NCI-H2081 treated with DMSO at 0.1 percent for 48 hours (cell line): ENCODE results near the gene GPHA2.
"Not testable (repeated sequence)": the region's sequence is repeated elsewhere in the genome, so short reads cannot be mapped to it uniquely, and the experiment has no call there.

Experiments
- DNase-seq: peaks from one replicate; lab custom pipeline; 2025; lab: John Stamatoyannopoulos, UW

Gene GPHA2, protein sequence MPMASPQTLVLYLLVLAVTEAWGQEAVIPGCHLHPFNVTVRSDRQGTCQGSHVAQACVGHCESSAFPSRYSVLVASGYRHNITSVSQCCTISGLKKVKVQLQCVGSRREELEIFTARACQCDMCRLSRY

GRCh38 chr11:64935359-64936081 lies at the start of gene GPHA2:
GPHA2 (minus strand) TSS chr11:64935893; CDS start chr11:64935460, 433 bp downstream.
- DNase-seq, result no peak

DNA sequence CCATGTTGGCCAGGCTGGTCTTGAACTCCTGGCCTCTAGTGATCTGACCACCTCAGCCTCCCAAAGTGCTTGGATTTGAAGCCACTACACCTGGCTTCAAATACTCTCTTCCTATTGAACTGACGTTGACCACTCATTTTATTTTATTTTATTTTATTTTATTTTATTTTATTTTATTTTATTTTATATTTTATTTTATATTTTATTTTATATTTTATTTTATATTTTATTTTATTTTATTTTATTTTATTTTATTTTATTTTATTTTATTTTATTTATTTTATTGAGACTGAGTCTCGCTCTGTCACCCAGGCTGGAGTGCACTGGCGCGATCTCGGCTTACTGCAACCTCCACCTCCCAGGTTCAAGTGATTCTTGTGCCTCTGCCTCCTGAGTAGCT lies 47.6 kb upstream of the GPHA2 start:
- DNase-seq, result not testable (repeated sequence)

- DNase-seq, result no peak
Observed at GRCh38 chr11:64976651-64977050, 41.0 kb upstream of the GPHA2 start.

GRCh38 chr11:64974124-64974523 lies 38.4 kb upstream of the GPHA2 start:
- no peak for DNase-seq

DNA sequence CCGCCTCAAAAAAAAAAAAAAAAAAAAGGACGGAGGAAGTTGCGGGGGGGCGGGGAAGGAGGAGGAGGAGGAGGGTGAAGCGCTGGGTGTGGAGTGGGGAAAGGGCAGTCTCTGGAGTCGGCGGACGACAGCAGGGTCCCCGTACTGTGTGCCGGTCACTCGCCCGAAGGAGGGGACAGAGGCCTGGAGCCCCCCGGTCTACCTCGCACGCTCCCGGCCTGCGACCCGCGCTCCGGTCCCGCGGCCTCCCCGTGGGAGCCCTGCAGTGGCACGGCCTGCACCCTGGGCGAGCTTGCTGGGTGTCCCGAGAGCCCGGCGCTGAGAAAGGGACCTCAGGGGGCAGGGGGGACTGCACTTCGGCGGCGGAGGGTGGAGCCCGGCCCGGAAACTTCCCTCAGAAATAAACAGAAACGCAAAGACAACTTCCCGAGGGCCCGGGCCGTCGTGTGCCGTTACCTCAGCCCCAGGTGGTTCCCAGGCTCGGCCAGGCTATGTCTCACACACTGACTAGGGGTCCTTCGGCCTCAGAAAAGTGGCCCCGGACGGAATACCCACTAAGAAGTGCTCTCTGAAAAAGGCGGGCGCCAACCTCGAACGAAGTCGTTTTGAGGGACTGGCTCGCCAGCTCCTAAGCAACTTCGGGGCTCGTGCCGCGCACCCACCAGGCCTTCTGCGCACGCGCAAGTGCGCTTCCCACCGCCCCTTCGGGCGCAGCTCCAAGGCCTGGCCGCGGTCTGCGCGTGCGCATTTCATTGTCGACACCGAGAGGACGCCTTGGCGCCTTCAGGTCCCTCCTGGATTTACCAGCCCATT lies 35.9 kb upstream of the GPHA2 start, which contains the start of gene MAJIN:
TSS of gene MAJIN (minus strand) at position 688 of the 813 bp plus-strand sequence. CDS start 12,703 bp downstream, outside the sequence.
- DNase-seq, result no peak

GRCh38 chr11:64970731-64971151 lies 35.0 kb upstream of the GPHA2 start:
- no peak for DNase-seq

GRCh38 chr11:64969209-64969608 lies 33.5 kb upstream of the GPHA2 start:
- no peak for DNase-seq

DNA sequence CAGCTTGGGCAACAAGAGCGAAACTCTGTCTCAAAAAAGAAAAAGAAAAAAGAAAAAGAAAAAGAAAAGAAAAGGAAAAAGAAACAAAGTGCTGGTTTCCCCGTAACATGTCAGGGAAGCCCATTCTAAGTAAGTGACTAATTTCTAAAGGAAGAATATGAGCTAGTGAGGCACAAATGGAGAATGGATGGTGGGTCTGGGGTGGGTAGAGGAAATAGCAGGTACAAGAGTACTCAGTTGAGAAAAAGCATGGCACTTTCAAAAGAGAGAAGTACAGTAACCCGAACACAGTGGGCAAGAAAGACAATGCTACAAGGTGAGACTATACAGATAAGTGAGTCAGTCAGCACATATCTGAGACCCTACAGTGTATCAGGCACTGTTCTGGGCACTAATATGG lies 31.7 kb upstream of the GPHA2 start:
- no peak for DNase-seq

- DNase-seq, result no peak
Observed at GRCh38 chr11:64963072-64963631, 27.5 kb upstream of the GPHA2 start.

DNA sequence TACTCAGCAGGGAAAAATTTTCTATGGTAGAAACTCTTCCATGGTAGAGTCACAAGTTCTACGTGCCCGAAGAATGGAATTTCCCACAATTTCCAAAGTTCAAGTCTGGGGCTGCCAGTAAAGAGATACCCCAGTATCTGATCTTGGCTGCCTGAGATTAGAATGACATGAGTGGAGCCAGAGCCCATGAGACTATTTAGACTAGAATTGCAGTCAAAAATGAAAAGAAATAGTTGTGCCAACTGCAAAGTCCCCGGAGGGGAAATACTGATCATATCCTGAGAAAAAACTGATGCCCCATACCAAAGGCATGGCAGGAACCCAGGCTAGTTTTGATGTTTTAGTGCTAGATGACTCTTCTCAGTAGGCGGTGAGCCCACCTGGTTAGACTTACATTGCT lies 25.0 kb upstream of the GPHA2 start:
- no peak for DNase-seq

DNA sequence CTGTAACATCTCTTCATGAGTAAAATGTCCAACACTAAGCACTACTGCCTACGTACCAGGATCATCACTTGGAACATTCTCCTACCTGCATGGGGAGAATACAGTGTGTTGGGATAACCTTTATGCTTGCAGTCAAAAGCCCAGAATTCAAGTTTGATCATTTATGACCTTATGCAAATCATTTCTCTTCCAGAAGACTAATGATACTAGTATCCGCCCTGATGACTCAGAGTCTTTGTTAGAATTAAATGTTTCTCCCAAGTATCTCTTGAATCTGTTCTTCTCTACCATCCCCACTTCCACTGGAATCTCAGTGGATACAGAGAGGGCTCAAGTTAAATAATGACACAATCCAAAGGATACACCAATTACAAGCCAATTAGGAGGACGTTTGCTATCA lies 23.8 kb upstream of the GPHA2 start:
- no peak for DNase-seq

- no peak for DNase-seq
Observed at GRCh38 chr11:64954201-64954600, 18.5 kb upstream of the GPHA2 start.

- DNase-seq, result no peak
Observed at GRCh38 chr11:64951529-64951928, 15.8 kb upstream of the GPHA2 start.

DNA sequence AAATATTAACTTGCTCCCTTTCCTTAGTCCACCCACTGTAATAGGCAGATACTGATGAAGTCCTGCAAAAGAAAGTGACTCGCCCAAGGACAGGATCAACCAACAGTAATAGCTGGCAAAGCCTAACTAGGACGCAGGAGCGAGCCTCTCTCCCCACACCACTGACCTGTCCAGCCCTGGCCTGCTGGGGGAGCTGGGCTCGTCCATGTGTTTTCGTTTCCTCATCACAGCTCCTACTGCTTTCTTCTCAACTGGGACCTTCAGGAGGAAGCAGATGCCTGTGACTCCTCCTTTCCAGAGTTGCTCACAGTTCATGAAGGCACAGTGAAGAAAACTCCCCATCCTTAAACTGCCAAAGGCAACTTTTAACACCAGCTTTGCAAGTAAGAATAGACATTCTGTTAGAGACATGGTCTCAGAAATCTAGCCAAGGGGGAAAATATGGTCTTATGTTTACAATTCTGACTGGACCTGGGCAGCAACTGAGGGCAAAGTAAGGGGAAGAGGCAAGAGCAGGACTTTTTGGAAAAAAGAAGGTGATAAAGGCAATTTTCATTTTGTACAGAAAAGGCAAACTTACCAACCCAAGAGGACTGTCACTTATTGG lies 11.6 kb upstream of the GPHA2 start:
- DNase-seq, result no peak

DNA sequence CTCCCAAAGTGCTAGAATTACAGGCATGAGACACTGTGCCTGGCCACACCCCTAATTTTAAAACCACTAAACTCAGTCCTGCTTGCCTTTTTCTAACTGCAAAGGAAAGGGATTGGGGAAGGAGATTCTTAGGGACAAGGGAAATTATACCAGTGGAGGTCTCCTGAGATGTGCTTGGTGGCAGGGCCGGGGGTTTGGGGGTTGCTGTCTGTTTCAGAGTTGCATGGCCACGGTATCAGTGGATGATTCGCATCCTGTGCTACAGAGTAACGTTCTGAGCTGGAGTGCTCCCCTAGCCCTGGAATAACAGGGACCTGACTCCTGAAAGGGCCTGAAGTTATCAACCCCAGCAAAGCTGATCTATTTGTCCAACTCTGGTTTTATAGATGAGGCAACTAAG lies 846 bp upstream of the GPHA2 start:
- no peak for DNase-seq

- DNase-seq, result no peak
Observed at GRCh38 chr11:64934682-64935358, 873 bp downstream of the GPHA2 start.

DNA sequence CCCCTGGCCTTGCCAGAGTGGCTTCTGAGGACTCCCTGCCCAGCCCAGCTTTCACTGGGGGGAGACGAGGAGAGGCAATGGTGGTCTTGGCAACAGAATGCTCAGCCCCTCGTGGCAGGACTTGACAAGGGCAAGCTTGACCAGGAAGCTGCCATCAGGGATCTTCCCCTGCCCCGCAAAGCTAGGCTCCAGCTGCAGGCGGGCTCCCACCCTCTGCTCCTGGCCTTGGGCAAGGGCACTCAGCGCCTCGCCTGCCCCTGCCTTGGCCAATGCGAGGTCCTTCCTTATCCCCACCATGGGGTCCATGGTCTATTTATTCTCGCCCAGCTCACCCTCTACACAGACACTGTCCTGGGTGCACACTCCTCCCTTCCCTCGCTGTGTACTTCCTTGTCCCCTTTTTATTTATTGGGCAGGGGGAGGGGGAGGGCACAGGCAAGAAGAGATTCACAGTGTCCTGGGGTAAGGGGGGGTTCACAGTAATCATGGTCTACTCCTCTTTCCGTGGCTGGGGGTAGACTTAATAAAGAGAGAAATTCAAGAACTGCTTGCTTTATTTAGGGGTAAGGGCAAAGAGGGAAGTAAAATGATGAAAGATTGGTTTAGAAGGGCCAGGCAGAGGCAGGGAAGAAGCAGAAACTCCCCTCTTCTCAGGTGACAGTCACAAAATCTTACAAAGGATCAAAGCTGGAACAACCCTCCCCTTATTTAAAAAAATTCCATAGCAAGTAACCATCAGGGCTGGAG lies 1.6 kb downstream of the GPHA2 start:
- no peak for DNase-seq

GRCh38 chr11:64933213-64933934 lies 2.3 kb downstream of the GPHA2 start:
- no peak for DNase-seq

DNA sequence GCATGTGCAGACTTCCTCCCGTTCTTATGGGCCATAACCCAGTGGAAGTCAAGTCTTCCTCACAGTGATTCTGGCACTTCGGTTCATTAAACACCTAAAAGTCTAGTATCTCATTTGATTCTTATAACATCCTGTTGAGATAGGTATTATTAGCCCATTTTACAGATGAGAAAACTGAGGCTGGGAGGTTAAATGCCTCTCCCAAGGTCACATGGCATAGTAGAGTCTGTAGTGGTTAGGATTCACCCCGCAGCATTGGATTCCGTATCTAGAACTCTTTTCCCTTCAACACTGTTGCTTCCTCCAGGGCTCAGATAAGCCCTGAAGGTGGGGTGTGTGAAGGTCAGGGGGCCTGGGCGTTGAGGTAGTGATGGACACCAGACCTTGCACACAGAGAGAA lies 3.4 kb downstream of the GPHA2 start:
- no peak for DNase-seq

- no peak for DNase-seq
Observed at GRCh38 chr11:64931290-64931689, 4.4 kb downstream of the GPHA2 start.
